Stimulated activated CD4-positive, alpha-beta T cell treated with anti-CD3 and anti-CD28 coated beads, Interleukin-4, amount 100 ng/mL, for 48 hours (primary cell): ENCODE results near the gene RRP8.

Source experiments
- DNase-seq, 2 donors: peaks; one replicate each; pipeline ENCODE4 v3.0.0-alpha.2; 2020; ENCODE audit warnings: low read depth in 2 of 2

RRP8 gene

DNA sequence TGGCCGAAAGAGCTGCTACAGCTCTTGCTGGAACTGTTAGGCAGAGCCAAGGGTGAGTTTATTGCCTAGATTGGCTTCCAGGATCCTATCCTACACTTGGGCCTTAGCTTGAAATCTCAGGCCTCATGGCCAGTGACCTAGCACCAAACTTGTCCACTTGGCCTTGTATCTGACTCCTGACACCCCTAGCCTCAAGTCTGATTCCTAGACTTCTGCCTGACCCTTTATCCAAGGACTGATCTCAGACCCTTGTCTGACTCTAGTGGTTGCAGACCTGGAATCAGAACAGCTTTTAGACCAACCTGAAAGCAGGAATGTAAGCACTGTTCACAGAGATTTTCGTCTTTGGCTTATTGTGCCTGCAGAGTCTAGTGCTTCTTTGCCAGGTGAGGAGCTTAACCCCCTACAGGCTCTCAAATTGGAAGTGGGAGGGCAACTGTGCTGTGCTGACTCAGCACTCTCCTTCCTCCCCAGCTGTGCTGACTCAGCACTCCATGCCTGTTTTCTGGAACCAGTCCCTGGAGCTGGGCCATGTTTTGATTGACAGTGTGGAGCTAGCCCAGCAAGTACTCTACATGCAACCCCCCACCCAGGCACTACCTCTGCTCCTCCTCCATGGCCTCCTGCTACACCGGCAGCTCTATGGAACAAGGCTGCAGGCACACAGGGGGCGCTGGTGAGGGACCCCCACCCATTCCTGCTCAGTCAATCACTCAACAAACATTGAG, 35.1 kb downstream of the RRP8 start:
- no peak for DNase-seq

DNA sequence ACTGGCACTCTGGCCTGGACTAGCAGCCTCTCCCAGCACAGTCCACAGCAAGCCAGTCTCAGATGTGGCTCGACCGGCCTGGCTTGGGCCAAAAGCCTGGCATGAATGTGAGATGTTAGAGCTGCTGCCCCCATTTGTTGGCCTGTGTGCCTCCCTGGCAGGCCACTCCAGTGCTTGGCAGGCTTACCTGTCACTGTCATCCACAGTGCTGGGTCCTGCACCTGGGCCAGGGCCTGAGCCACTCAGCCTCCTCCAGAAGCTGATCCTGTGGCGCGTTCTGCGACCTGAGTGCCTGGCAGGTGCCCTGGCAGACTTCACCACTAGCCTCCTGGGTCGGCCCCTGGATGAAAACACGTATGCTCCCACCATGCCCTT, 36.1 kb downstream of the RRP8 start:
- DNase-seq: no peak

DNA sequence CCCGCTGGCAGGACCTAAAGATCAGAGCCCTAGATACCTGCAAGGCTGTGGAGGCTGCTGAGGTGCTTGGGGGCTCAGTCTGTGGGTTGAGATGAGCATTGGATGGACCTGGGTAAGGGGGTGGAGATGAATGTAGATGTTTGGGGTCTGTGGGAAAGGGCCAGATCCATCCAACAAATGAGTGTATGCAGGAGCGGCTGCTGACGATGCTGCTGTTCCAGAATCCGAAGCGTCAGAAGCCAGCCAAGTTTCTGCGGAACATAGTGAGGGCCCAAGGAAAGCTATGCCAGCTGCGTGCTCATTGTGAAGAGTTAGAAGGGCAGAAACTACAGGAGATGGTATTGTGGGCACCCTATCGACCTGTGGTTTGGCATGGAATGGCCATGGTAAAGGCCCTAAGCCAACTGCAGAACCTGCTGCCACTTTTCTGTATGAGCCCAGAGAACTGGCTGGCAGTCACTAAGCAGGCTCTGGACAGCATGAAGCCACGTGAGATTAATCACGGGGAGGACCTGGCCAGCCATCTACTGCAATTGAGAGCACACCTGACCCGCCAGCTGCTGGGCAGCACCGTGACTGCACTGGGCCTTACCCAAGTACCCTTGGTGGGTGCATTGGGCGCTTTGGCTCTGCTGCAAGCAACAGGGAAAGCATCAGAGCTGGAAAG, 36.6 kb downstream of the RRP8 start:
- no peak for DNase-seq

DNA sequence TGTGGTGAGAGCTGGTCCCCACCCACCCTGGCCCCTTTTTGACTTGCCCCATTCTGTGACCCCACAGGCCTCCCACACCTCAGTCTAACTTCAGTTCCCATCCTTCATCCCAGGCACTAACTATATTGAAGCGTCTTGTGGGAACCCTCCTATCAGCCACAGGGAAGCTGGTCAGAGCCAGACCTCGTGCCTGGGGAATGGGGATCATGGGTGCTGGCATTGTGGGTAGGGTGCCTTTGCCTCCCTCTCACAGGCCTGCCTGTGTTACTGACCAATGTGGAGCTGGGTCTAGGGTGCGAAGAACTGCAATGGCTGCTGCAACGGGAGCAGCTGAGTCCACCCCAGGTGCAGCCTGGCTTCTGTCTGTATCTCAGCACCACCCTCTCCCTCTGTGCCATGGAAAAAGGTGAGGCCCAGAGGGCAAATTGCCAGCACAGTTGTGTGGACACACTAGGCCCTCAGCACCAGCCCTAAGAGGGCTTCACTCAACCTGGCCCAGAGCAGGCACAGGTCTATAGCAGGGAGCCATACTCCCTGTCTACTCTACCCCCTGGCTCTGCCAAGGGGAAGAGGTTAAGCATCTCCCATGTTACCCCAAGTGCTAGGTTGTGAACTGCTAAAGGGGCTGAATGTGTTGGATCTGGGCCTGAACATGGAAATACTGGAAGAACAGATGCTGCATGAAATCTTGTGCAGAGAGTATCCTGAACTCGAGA, 37.3 kb downstream of the RRP8 start:
- no peak for DNase-seq

DNA sequence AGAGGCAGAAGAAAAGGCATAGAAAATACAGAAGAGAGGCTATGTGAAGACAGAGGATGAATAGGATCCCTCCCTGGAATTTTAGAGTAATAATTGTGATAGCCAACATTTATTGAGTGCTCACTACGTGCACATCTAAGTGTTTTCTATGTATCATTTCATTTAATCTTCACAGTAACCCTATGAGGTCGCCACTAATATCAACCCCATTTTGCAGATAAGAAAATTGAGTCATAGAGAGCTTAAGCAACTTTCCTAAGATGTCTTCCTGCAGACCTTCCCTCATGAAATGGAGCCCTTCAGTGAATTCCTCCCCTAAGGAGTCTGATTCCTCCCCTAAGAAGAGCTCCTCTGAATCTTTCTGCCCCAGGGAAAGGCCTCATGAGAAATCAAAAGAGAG, 38.1 kb downstream of the RRP8 start:
- DNase-seq: no peak

DNA sequence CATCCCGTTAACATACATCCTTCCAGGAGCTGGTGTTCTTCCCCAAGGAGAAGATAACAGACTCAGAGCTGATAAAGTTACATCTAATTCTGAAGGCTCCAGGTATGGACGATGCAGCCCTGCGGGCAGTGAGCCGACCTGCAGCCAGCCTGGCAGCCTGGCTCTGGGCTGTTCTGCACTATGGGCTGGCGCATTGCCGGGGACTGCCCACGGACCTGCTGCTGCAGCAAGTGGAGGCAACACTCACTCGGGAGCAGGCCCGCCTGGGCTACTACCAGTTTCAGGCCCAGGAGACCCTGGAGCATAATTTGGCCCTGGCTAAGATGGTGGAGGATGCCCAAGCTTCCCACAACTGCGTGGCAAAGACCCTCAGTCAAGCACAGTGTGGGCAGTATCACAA, 39.7 kb downstream of the RRP8 start:
- DNase-seq: no peak

DNA sequence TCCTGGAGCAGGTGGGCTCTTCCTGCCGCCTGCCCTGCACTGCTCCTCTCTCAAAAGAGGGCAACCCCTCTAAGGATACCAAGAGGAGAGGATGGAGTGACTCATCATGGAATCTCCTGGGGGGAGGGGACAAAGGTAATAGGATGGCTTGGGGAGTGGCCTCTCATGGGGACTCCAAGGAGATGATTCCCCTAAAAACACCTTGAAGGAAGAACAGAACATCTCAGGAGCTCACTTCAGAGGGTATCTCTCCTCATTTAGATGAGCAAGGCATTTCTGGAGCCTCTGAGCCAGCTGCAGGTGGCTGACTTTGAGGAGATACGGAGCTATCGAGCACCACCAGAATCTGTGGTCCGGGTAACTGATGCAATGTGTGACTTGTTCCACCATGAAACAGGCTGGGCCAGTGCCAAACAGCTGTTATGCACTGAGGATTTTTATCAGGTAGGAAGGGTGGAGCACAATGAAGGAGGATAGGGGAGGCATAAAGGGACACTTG, 40.2 kb downstream of the RRP8 start:
- no peak for DNase-seq

DNA sequence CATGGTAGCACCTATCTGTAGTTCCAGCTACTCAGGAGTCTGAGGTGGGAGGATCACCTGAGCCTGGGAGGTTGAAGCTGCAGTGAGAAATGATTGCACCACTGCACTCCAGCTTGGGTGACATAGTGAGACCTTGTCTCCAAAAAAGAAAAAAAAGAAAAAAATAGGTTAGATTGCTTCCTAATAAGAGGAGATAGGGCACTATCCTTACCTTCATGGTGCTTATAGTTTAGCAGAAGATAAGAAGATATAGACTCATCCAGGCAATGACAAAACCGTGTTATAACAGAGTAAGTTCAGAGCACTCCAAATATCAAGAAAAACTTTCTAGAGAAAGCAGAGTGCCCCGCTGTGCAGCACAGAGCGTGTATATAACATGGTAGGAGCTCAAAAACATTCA, 42.1 kb downstream of the RRP8 start:
- no peak for DNase-seq

DNA sequence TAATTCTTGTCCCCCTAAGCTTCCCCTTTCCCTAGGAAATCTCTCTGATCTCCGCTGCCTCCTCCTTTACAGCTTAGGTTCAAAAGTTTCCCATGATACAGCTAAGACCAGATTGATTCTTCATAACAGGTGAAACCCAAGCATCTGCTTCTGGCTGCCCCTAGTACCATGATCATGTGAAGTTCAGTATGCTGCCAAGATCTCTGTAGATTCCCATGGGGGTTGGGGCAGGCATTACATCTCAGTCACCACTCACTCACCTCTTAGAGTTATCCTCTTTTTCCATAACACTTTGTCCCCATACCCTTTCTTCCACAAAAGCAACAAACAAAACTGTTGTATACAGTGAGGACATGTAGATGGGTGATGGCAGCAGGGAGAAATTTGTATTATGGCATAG, 44.0 kb downstream of the RRP8 start:
- DNase-seq: no peak

DNA sequence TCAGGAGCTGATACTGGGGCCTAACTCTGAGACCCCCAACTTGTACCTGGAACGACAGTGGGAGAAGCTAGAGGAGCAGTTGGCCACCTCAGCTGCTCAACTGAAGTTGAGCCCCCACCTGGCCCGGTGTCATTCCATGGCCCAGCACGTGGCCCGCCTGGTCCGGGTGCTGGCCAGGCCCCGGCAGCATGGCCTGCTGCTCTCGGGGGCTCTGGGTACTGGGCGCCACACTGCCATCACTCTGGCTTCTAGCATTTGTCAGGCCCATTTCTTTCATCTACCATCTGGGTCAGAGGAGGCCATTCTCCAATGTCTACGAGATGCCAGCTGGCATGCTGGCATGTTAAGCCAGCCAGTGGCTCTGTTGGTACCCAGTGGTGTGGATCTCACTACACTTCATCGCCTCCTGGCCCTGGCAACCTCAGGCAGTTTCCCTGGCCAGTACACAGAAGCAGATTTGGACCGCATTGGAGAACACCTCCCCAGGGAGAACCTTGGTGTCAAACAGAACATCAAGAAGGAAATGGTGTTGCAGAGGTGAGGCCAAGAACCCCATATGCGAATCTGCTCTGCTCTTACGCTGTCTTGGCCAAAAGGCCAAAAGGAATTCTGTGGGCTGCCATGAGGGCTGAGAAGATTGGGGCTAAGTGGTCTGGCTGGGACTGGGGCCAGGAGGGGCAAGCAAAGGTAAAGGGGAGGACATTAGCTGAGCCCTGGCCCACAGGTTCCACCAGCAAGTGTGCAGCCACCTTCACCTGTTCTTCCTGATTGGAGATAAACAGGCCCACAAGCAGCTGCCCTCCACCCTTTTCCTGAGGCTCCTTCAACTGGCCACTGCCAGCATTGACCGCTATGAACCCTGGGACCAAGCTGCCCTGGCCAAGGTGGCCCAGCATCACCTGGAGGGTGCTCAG, 45.4 kb downstream of the RRP8 start:
- no peak for DNase-seq

DNA sequence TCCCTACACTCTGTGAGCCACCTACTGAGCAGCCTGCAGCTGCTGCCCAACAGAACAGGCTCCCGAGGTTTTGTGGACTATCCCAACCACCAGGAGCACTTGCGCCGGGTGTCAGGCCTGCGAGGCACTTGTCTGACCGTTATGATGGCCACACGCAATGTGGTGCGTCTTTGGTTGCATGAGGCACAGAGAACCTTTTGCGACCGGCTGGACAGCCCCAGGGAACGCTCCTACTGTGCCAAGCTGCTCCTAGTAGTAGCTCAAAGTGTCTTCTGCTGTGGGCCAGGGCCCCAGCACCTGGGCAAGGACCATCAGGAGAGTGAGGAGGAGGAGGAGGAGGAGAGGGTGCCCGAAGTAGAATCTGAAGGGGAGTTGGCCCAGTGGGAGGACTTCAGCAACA, 46.4 kb downstream of the RRP8 start:
- DNase-seq: no peak

DNA sequence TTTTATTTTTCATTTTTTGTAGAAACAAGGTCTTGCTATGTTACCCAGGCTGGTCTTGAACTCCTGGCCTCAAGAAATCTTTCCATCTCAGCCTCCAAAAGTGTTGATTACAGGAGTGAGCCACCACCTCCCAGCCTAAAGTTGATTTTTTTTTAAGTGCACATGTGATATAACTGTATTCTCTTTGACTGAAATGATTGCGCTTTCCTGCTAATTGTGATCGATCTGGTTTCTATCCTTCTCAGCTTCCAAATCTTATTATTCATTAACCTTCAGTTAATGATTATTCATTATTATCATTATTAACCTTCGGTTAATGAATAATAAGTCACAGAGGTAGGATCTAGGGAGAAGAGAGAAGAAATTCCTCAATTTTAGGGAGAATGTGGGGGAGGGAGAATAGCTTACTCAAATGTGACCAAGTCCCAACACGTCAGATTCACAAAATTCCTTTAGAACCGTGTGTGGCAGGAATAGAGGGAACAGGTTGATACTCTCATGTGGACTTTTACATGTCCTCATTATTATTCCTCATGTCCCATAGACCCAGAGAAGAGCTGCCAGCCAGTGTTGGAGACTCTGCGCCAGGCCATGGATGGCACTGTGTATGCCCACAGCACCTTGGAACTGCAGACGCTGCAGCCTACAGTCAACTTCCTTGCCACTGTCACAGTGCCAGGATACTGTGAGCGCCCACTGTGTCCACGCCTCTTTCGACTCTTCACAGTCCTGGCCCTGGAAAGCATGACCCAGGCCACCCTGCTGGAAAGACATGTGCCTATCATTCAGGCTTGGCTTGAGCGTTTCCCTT, 47.1 kb downstream of the RRP8 start:
- no peak for DNase-seq

DNA sequence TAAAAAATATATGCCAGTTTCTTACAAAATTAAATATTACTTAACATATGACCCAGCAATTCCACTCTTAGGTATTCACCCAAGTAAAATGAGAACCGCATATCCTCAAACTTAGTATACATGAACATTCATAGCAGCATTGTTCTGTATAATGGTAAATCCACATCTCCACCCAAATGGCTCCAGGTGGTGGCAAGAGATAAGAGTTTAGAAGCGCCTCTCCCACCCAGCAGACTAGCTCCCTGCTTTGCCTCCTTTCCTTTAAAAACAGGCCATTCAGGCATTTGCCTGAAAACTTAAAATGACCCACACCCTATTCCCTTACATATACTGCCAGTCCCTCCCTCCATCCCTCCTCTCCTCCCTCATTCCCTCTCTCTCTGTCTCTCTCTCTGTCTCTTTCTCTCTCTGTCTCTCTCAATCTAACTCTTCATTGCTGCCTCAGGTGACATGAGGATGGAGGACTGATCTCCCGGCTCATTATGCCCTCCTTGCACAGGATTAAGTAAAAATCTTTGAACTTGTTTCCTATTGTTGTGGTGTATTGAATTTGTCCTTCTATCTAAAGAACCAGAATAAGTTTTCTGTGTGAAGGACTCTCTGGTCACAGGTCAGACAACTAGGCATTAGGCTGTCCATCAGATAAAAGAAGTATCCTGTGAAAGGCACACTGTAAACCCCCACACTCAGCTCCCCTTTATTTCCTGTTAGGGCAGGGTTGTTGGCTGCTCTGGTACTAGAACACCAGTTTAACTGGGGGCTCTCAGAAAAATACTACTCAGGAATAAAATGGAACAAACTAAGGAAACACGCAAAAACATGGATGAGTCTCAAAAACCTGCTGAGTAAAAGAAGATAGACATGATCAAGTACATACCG, 48.3 kb downstream of the RRP8 start:
- no peak for DNase-seq

DNA sequence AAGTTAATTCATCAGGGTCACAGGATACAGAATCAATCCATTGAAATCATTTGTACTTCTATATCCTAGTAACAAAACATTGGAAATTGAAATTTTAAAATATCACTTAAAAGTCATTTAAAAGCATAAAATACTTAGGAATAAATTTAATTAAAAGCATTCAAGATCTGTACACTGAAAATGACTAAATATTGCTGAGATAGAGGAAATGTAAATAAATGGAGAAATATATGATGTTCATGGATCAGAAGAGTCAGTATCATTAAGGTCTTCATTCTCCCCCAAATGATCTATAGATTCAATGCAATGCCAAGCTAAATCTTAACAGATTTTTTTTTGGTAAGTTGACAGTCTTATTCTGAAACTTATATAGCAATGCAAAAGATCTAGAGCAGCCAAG, 49.8 kb downstream of the RRP8 start:
- DNase-seq: no peak

DNA sequence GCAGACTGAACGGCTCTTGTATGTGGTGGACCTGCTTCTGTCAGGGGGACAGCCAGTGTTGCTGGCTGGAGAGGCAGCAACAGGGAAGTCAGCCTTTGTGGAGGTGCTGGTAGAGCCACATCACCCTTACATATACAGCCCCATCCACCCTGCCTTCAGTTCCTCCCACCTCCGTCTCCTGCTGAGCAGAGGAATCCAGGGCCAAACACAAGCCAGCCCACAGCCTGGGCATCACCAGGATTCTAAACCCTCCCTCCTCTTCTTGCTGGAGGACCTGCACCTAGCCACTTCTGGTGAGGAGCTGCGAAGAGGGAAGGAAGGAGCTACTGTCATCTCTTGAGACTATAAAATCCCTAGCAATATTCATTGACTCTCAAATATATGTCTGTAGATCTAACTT, 54.8 kb downstream of the RRP8 start:
- no peak for DNase-seq

DNA sequence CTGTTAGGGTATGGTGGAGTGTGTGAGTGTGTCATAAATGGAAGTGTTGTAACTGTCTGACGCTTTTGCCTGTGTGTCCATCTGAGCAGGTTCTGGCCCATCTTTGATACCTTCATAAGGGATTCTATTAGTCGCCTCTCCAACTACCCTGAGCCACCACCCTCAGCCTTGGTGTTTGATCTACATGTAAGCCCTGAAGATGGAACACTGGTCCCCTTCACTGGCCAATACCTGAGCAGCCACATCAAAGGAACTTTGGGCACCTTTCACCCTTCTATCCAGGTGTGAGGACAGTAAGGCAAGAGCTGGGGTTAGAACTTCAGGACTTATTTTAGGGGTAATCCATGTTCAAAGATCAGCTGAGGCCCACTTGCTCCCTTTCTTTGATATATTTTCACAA, 55.3 kb downstream of the RRP8 start:
- DNase-seq: no peak

DNA sequence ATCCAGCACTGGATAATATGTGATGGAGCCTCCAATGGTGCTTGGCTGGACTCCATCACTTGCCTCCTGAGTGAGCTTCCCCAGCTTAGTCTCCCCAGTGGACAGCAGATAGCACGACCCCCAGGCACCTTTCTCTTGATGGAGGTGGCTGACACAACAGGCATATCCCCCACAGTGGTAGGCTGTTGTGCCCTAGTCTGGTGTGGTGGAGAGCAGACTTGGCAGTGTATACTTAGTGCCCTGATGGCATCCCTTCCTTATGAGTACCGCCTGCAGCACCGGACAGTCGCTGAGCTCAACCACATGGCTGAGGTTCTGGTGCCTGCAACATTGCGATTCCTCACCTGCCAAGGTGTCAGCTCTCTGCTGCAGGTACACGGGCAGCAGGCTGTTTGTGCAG, 56.2 kb downstream of the RRP8 start:
- DNase-seq: no peak

DNA sequence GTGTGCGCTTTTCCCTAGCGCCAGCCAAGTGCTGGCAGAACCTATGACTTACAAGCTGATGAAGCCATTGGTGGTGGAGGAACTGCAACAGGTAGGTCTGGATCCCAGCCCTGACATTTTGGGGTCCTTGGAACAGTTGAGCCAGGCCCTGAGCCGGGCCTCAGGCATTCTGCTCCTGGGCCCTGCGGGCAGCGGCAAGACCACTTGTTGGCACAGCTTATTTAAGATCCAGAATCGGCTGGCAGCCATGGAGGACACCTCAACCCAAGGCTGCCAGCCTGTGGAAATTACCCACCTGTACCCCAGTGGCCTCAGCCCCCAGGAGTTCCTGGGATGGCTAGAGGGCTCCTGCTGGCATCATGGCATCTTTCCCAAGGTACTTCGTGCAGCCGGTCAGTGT, 56.7 kb downstream of the RRP8 start:
- no peak for DNase-seq

DNA sequence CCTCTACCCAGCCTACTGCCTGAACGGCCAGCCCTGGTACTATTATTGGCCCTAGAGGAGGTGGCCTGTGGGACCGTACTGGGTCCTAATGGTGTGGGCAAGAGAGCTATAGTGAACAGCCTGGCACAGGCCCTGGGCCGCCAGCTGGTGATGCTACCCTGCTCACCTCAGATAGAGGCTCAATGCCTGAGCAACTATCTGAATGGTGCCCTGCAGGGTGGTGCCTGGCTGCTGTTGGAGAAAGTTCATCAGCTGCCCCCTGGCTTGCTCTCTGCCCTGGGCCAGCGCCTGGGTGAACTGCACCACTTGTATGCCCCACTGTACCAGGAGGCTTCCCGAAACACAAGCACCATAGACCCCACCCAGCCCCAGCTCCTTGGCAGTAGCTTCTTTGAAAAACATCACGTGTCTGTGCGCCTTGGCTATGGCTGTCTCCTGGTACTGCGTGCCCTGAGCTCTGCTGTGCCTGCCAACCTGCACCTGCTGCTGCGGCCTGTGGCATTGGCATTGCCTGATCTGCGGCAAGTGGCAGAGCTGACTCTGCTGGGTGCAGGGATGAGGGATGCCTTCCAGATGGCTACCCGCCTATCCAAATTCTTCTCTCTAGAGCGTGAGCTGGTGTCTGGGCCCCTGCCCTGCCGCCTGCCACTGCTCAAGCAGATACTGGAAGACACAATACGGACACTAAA, 57.4 kb downstream of the RRP8 start:
- DNase-seq: no peak
